IMR-90 (cell line): ENCODE data around the gene ARMC5. TPM values are rescaled to one million over a fixed set of nuclear protein-coding genes. Genes with fewer than 3 reads are reported as not detected.

Experiments used
- ATAC-seq: fragments of 200-7000 bp; cut with Tn5 transposase; 2 replicates; pipeline ENCODE4 v1.9.1; 2020; ENCODE audit warnings: low read depth, mild to moderate bottlenecking, moderate library complexity
- BruUV-seq: library from RNA; stranded (reverse); fragments of 400-500 nt; replicated peaks from 2 replicates; lab custom pipeline; 2021; lab: Mats Ljungman, UMichigan
- CTCF ChIA-PET: fragments of 300-600 bp; formaldehyde crosslinking; extraction: SDS; loops from one replicate; lab custom pipeline; 2021; ENCODE audit warnings: antibody characterized with exemption; lab: Yijun Ruan, JAX
- POLR2A ChIA-PET: fragments of 300-600 bp; sonication (Branson Sonifier 250); formaldehyde crosslinking; loops from one replicate; lab custom pipeline; 2022; ENCODE audit warnings: antibody characterized with exemption; ENCODE audit not compliant: unreplicated experiment; lab: Charles Lee
- DNase-seq: peaks from one replicate; pipeline ENCODE4 v3.0.0; 2013
- H2AFZ ChIP-seq: replicated peaks from 2 replicates; pipeline ENCODE3; 2013; ENCODE audit warnings: low read length, mild to moderate bottlenecking; ENCODE audit not compliant: poor library complexity
- H2AK5ac ChIP-seq: 2 replicates; pipeline ENCODE4 v1.6.1; 2013; ENCODE audit warnings: low read depth, low read length, inconsistent platforms
- H2AK9ac ChIP-seq: replicated peaks from 2 replicates; pipeline ENCODE3; 2013; ENCODE audit warnings: mild to moderate bottlenecking, low read depth, low read length, moderate library complexity; ENCODE audit not compliant: poor library complexity
- H2BK120ac ChIP-seq: 2 replicates; pipeline ENCODE4 v1.6.1; 2013; ENCODE audit warnings: low read depth, low read length, inconsistent platforms
- H2BK15ac ChIP-seq: 3 replicates; pipeline ENCODE4 v1.6.1; 2013; ENCODE audit warnings: low read depth, low read length, inconsistent platforms
- H2BK20ac ChIP-seq: 2 replicates; pipeline ENCODE4 v1.6.1; 2013; ENCODE audit warnings: low read depth, mild to moderate bottlenecking, inconsistent platforms, low read length, moderate library complexity
- H2BK5ac ChIP-seq: 2 replicates; pipeline ENCODE4 v1.6.1; 2013; ENCODE audit warnings: mild to moderate bottlenecking, low read depth, low read length, inconsistent platforms; ENCODE audit not compliant: poor library complexity, severe bottlenecking
- H3K14ac ChIP-seq: replicated peaks from 2 replicates; pipeline ENCODE4 v1.6.1; 2013; ENCODE audit warnings: low read depth, low read length, inconsistent platforms
- H3K18ac ChIP-seq: 2 replicates; pipeline ENCODE4 v1.6.1; 2013; ENCODE audit warnings: low read depth, low read length, control low read depth
- H3K23ac ChIP-seq: 2 replicates; pipeline ENCODE4 v1.6.1; 2013; ENCODE audit warnings: low read depth, low read length, inconsistent platforms
- H3K27ac ChIP-seq: 2 replicates; pipeline ENCODE4 v1.5.1; 2013; ENCODE audit warnings: mild to moderate bottlenecking, control low read depth, low read length; ENCODE audit not compliant: insufficient read depth
- H3K27me3 ChIP-seq: 2 replicates; pipeline ENCODE4 v1.6.1; 2013; ENCODE audit warnings: low read length; ENCODE audit not compliant: control insufficient read depth, insufficient read depth
- H3K36me3 ChIP-seq: 2 replicates; pipeline ENCODE4 v1.6.1; 2013; ENCODE audit warnings: low read length, mixed read lengths; ENCODE audit not compliant: control insufficient read depth, insufficient read depth
- H3K4ac ChIP-seq: 2 replicates; pipeline ENCODE4 v1.6.1; 2013; ENCODE audit warnings: low read depth, low read length, inconsistent platforms
- H3K4me1 ChIP-seq: 2 replicates; pipeline ENCODE4 v1.6.1; 2013; ENCODE audit warnings: low read length, mixed read lengths; ENCODE audit not compliant: control insufficient read depth, insufficient read depth
- H3K4me2 ChIP-seq: 2 replicates; pipeline ENCODE4 v1.6.1; 2013; ENCODE audit warnings: low read depth, mild to moderate bottlenecking, control low read depth, low read length, moderate library complexity
- H3K4me3 ChIP-seq: 2 replicates; pipeline ENCODE4 v1.5.1; 2013; ENCODE audit warnings: low read depth, mild to moderate bottlenecking, control low read depth, low read length, moderate library complexity; ENCODE audit not compliant: insufficient read depth
- H3K56ac ChIP-seq: 2 replicates; pipeline ENCODE4 v1.6.1; 2013; ENCODE audit warnings: low read length, inconsistent platforms; ENCODE audit not compliant: insufficient read depth; ENCODE audit errors: extremely low read depth
- H3K79me1 ChIP-seq, 2 experiments: 2 replicates each; pipeline ENCODE4 v1.6.1; 2013; ENCODE audit warnings: low read length in 2 of 2, inconsistent platforms in 1 of 2, low read depth in 1 of 2
- H3K9ac ChIP-seq: 2 replicates; pipeline ENCODE4 v1.6.1; 2013; ENCODE audit warnings: low read depth, low read length, control low read depth
- H3K9me1 ChIP-seq: 2 replicates; pipeline ENCODE4 v1.6.1; 2013; ENCODE audit warnings: low read length, inconsistent platforms; ENCODE audit not compliant: insufficient read depth
- H3K9me3 ChIP-seq: 2 replicates; pipeline ENCODE4 v1.6.1; 2013; ENCODE audit warnings: low read length; ENCODE audit not compliant: control insufficient read depth, insufficient read depth
- H4K20me1 ChIP-seq: 2 replicates; pipeline ENCODE4 v1.6.1; 2013; ENCODE audit warnings: low read length, inconsistent platforms; ENCODE audit not compliant: insufficient read depth
- H4K5ac ChIP-seq: 2 replicates; pipeline ENCODE4 v1.6.1; 2013; ENCODE audit warnings: mild to moderate bottlenecking, low read depth, low read length, control low read depth
- H4K8ac ChIP-seq, 2 experiments: 2 replicates each; pipeline ENCODE4 v1.6.1; 2013; ENCODE audit warnings: low read depth in 2 of 2, low read length in 2 of 2, control low read depth in 1 of 2, inconsistent platforms in 1 of 2
- H4K91ac ChIP-seq: 2 replicates; pipeline ENCODE4 v1.6.1; 2013; ENCODE audit warnings: low read depth, low read length, inconsistent platforms; ENCODE audit not compliant: insufficient read depth
- CEBPB ChIP-seq: IDR thresholded peaks from 2 replicates; pipeline ENCODE4 v1.6.1; 2012; ENCODE audit warnings: low read depth, low read length, improper control_type of control experiment
- CHD1 ChIP-seq: IDR thresholded peaks from 2 replicates; pipeline ENCODE4 v1.6.1; 2012; ENCODE audit warnings: low read depth, low read length, improper control_type of control experiment
- ELK1 ChIP-seq: fragments of 150-350 bp; IDR thresholded peaks from 2 replicates; pipeline ENCODE4 v1.6.1; 2016; ENCODE audit warnings: low read depth, mild to moderate bottlenecking, low read length, moderate library complexity, borderline replicate concordance
- FOS ChIP-seq: fragments of 150-350 bp; IDR thresholded peaks from 2 replicates; pipeline ENCODE4 v1.6.1; 2016; ENCODE audit warnings: low read depth, low read length
- MAFK ChIP-seq: IDR thresholded peaks from 2 replicates; pipeline ENCODE4 v1.6.1; 2012; ENCODE audit warnings: low read depth, low read length, improper control_type of control experiment
- MAZ ChIP-seq: IDR thresholded peaks from 2 replicates; pipeline ENCODE4 v1.6.1; 2012; ENCODE audit warnings: low read depth, mild to moderate bottlenecking, low read length, improper control_type of control experiment, moderate library complexity, borderline replicate concordance
- MXI1 ChIP-seq: IDR thresholded peaks from 2 replicates; pipeline ENCODE4 v1.6.1; 2012; ENCODE audit warnings: low read depth, mild to moderate bottlenecking, low read length, moderate library complexity, borderline replicate concordance
- POLR2A ChIP-seq: IDR thresholded peaks from 2 replicates; pipeline ENCODE4 v1.6.1; 2012; ENCODE audit warnings: mild to moderate bottlenecking, low read depth, low read length
- RAD21 ChIP-seq: IDR thresholded peaks from 2 replicates; pipeline ENCODE4 v1.6.1; 2012; ENCODE audit warnings: low read length, improper control_type of control experiment
- RCOR1 ChIP-seq: IDR thresholded peaks from 2 replicates; pipeline ENCODE4 v1.6.1; 2012; ENCODE audit warnings: mild to moderate bottlenecking, low read length, improper control_type of control experiment; ENCODE audit not compliant: insufficient replicate concordance
- RFX5 ChIP-seq: IDR thresholded peaks from 2 replicates; pipeline ENCODE4 v1.8.0; 2012; ENCODE audit warnings: low read depth, mild to moderate bottlenecking, low read length, moderate library complexity
- SMC3 ChIP-seq: fragments of 150-350 bp; IDR thresholded peaks from 2 replicates; pipeline ENCODE4 v1.6.1; 2016; ENCODE audit warnings: low read depth, mild to moderate bottlenecking, antibody characterized with exemption, low read length, moderate library complexity
- USF2 ChIP-seq: fragments of 150-350 bp; IDR thresholded peaks from 2 replicates; pipeline ENCODE4 v1.6.1; 2017; ENCODE audit warnings: mild to moderate bottlenecking, antibody characterized with exemption, low read length, low read depth
- WGBS, 2 experiments: methylation state at CpG; one replicate each; pipeline versions ENCODE4 v1.1.5 to v1.1.7; 2013; ENCODE audit warnings: missing lambda C conversion rate in 2 of 2; ENCODE audit not compliant: insufficient read length in 1 of 2; ENCODE audit errors: extremely low coverage in 2 of 2; 5-methylcytosine and 5-hydroxymethylcytosine counted together
- dilution Hi-C: fragments of 300-500 bp; cut with HindIII; formaldehyde crosslinking; loops from one replicate; pipeline ENCODE4 v1.14.3; 2018; ENCODE audit warnings: low sequenced_read_pairs; ENCODE audit not compliant: unreplicated experiment
- in situ Hi-C: fragments of 300-500 bp; cut with MboI; formaldehyde crosslinking; loops from 3 replicates; pipeline ENCODE4 v1.14.3; 2019; ENCODE audit warnings: low sequenced_read_pairs, inconsistent platforms, mixed read lengths
- intact Hi-C: fragments of 100-400 bp; cut with micrococcal nuclease; formaldehyde crosslinking; loops from 2 replicates; pipeline ENCODE4 v1.10.0; 2022
- polyA plus RNA-seq, 3 experiments: library from polyadenylated mRNA; depleted of rRNA; stranded (reverse); fragments of >200 nt; gene quantifications; 2 replicates each; pipeline ENCODE4 v1.2.3, GENCODE V29; 2012; ENCODE audit warnings: low replicate concordance in 1 of 3
- total RNA-seq: library from RNA; depleted of rRNA; stranded (reverse); fragments of >200 nt; gene quantifications from 2 replicates; pipeline ENCODE4 v1.2.3, GENCODE V29; 2012

The ARMC5 gene
- total and polyA plus RNA-seq, 2 of the 4 experiments (the other 2 are of a cell fraction), result 2.3 to 7.5 TPM

GRCh38 chr16:31487720-31488467 is 28.6 kb downstream of the ARMC5 start (continued):
- no peak for TF ChIP-seq MXI1

GRCh38 chr16:31488468-31489297 is 29.4 kb downstream of the ARMC5 start:
- H2BK20ac ChIP-seq, result no peak overlapping the region
- no peaks in the 10 kb centered on the region for H3K79me1 ChIP-seq
- H4K5ac ChIP-seq, result no peak overlapping the region
- no peak overlapping the region for H3K23ac ChIP-seq
- H4K91ac ChIP-seq, result no peak overlapping the region
- peak overlapping the region; percentile 87 for H2AFZ ChIP-seq
- H3K27me3 ChIP-seq, result peaks cover 7% of the 10 kb centered on the region; the same call in 1 of the 2 replicates
- H3K4ac ChIP-seq, result no peak overlapping the region; the same call in 1 of the 2 replicates
- H2BK120ac ChIP-seq, result no peak overlapping the region
- no peak for DNase-seq
- peak; percentile 9 for ATAC-seq
- 39% methylated on average over 37 of the region's 77 CpGs; no CpG with 5 or more reads in 1 of the 2 experiments for WGBS, 2 experiments
- H3K18ac ChIP-seq, result no peak overlapping the region
- no peak overlapping the region for H3K56ac ChIP-seq
- H2BK5ac ChIP-seq, result no peak overlapping the region
- H3K27ac ChIP-seq, result no peak overlapping the region
- no peak overlapping the region for H2BK15ac ChIP-seq
- H2AK9ac ChIP-seq, result peak overlapping the region; percentile 62
- no peaks in the 10 kb centered on the region for H3K9me3 ChIP-seq
- H3K36me3 ChIP-seq, result peaks cover 32% of the 10 kb centered on the region
- intact Hi-C loops, result no loop called here
- ChIA-PET POLR2A (no interaction called here), CTCF (no interaction called here)
- dilution Hi-C loops, result no loop called here
- H2AK5ac ChIP-seq, result 0 out of 2 replicates have a peak overlapping the region, but pooled peaks have one; percentile 4
- no peak overlapping the region for H3K14ac ChIP-seq
- BruUV-seq, result no TSS peak
- in situ Hi-C loops, result no loop called here
- H3K4me1 ChIP-seq, result peaks cover 6% of the 10 kb centered on the region; the same call in 1 of the 2 replicates
- H3K4me3 ChIP-seq, result peak overlapping the region; percentile 40; the same call in 1 of the 2 replicates
- H3K4me2 ChIP-seq, result peak overlapping the region; percentile 89
- H3K9me1 ChIP-seq, result no peaks in the 10 kb centered on the region; the same call in 1 of the 2 replicates
- H3K9ac ChIP-seq, result no peak overlapping the region
- no peak overlapping the region for H4K8ac ChIP-seq
- peaks cover 3% of the 10 kb centered on the region; the same call in 1 of the 2 replicates for H4K20me1 ChIP-seq
- no peak for TF ChIP-seq RAD21
- TF ChIP-seq RFX5, result no peak
- no peak for TF ChIP-seq RCOR1
- TF ChIP-seq MXI1, result no peak
- TF ChIP-seq CHD1, result no peak
- TF ChIP-seq POLR2A, result no peak
- no peak for TF ChIP-seq USF2
- TF ChIP-seq CEBPB, result no peak
- no peak for TF ChIP-seq ELK1
- TF ChIP-seq MAFK, result no peak
- TF ChIP-seq MAZ, result no peak
- TF ChIP-seq SMC3, result no peak
- TF ChIP-seq FOS, result no peak
